NCI-H510A (cell line): Measurements from ENCODE around the gene BEND3.
A peak's percentile ranks its signal among the peaks of the same experiment; 100 is the strongest.
"Not testable (repeated sequence)": the region's sequence is repeated elsewhere in the genome, so short reads cannot be mapped to it uniquely, and the experiment has no call there.

Experiments used
- DNase-seq: peaks from one replicate; lab custom pipeline; 2025; lab: John Stamatoyannopoulos, UW

BEND3 gene

DNA sequence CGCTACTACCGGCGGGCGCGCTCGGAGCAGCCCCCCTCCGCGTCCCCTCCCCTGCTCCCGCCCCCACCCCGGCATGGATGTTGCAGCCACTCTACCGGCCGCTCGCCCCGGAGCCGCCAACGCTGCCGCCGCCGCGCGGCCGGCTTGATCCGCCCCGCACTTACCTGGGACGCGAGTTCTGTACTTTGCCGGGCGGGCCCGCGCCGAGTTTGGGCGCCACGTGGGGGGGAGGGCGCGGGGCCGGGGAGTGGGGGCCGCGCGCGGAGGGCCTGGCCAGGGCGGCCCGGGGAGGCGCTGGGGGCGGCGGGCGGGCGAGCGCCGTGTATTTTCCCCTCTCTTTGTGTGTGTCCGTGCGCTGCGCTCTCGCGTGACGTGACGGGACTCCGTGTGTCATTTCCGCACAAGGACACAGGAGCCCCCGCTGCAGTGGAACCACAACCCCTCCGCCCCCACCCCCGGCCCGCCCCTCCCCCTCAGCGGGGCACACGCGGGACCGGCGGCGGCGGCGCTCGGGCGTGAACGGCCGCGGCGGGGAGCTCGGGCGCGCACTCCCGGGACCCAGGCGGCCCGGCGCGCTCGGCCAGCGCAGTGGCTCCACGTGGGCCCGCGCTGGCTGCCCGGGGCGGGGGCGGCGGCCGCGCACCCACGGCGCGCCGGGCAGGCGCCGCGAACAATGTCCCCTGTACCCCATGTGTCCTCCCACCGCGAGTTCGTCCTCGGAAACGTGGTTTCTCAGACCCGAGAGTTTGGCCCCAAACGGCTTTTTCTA lies at the start of gene BEND3:
BEND3 (minus strand) TSS at position 590 of the 769 bp plus-strand sequence. CDS start 16,230 bp downstream, outside the sequence.
- no peak for DNase-seq

DNA sequence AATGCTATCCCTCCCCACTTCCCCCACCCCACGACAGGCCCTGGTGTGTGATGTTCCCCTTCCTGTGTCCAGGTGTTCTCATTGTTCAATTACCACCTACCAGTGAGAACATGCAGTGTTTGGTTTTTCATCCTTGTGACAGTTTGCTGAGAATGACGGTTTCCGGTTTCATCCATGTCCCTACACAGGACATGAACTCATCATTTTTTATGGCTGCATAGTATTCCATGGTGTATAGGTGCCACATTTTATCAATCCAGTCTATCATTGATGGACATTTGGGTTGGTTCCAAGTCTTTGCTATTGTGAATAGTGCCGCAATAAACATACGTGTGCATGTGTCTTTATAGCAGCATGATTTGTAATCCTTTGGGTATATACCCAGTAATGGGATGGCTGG lies 49.0 kb upstream of the BEND3 start:
- DNase-seq: not testable (repeated sequence)

DNA sequence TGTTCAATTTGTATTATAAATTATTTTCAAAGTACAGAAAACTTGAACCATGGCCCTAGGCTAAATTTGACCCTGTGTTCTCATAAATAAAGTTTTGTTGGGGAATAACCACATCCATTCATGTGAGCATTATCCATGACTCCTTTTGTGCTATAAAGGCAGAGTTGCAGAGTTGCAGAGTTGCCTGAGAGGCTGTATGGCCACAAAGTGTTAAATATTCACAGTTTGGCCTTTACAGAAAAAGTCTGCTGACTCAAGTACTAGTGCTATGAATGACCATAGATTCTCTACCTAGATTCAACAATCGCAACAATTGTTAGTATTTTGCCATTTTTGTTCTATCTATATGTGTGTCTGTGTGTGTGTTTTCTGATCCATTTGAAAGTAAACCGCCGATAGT lies 46.2 kb upstream of the BEND3 start:
- DNase-seq: no peak

DNA sequence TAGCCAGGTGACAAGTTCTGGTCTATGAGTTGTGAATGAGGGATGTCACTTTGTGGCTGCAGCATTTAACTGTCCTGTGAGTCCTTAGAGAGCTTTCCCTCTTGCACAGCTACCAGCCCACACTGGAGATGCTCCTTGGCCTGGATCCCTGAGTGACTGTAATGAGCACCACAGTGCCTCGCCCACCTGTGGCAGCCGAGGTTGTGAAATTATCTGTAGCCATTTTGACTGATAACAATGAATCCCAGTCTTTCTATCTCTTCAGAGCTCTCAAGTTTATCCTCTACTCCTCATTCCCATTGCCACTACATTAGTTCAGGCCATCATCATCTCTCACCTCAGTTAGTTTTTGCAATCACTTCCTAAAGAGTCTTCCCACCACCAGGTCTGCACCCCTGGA lies 41.3 kb upstream of the BEND3 start:
- no peak for DNase-seq

DNA sequence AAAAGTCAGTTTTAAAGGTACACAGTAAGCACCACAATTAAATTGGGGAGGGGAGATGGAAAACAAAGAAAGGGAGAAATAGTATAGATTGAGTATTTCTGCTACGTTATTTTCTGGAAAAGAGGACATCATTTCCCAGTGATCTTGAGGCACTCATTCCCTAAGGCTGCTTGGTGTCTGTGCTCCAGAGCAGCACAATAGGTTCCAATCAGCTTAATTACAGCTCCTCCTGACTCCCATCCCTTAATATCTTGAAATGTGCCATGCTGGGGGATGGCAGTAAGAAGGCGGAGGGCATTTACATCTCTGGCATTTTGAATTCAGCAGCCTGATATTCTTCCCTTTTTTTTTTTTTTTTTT lies 39.5 kb upstream of the BEND3 start:
- no peak for DNase-seq

DNA sequence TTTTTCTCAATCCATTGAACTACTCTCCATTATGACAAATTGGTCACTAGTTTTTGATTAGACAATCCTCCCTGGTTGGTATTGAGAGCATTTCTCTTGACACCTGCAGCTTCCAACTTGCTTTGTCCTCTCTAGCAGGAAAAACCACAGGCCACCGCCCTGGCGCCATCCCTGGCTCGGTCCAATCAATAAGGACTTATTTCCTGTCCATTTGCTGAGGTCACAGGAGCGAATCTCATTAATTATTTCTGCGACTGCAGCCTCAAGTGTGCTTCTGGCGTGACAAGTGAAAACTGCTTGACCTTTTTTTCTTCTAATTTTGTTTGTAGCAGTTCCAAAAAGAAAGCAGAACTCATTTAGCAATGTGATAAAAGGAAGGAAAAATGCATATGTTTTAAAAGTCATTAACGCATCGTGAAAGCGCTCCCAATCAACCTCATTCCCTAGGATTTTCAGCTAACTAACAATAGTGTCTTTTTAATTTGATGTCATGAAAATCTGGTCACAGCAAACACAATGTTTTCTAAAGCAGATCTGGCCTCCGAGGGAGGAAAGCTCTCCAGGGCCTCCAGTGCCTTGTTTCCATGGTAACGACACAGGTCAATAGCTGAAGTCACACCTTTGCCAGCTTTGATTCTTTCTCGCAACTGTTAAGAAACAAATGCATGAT lies 39.0 kb upstream of the BEND3 start:
- peak; percentile 49 for DNase-seq

DNA sequence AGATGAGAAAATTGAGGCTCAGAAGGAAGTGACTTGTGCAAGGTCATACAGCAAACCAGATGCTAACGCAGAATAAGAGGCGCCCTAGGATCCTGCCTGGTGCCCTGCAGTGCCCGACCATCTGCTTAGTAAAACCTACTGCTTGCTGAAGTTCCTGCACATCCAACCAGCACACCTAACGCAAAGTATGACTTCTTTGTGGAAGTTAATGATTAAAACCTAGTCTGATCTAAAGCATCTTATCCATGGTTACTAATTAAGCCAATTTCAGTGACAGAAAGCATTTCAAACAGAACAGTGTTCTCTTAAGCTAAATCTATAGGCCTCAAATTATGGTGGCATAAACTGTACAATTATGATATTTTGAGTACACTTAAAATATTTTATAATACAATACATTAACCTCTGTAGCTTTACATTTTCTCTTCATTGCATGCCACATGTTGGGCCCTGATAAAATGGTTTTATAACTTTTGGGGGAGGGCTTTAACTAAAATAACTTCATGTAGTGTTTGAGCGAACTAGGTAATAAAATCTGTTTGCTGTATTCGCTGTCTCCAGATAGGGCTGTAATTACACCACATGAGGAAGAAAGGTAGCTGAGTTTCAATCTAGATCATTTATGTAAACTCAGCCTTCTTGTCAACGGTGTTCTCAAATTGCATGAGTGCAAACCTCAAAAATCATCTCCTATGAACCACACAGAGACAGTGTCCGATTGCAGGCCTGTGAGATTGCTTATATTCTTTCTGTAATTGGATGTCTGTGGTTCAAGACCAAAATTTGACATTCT lies 37.5 kb upstream of the BEND3 start:
- no peak for DNase-seq

DNA sequence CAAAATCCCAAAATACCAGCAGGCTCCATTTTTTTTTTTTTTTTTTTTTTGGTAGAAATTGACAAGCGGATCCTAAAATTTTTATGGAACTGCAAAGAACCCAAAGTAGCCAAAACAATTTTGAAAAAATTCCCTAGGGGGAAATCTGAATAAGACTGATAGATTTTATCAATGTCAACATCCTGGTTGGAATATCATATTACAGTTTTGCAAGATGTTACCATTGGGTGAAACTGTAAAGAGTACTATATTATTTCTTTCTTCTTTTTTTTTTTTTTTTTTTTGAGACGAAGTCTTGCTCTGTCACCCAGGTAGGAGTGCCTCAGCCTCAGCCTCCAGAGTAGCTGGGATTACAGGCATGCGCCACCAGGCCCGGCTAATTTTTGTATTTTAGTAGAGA lies 29.4 kb upstream of the BEND3 start:
- no peak for DNase-seq

DNA sequence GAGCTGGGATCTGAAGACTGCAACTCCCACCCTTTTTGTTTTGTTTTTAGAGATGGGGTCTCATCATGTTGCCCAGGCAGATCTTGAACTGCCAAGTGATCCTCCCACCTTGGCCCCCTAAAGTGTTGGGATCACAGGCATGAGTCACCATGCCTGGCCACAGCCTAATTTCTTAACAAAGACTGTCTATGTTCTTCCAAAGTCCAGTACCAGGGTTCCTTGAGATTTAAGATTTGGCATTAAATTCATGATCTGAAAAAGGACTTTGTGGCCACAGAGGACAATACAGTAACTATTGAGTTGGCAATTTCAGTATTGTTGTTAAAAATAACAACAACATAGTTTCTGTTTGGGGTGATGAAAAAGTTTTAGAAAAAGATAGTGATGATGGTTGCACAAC lies 28.7 kb upstream of the BEND3 start:
- DNase-seq: no peak

DNA sequence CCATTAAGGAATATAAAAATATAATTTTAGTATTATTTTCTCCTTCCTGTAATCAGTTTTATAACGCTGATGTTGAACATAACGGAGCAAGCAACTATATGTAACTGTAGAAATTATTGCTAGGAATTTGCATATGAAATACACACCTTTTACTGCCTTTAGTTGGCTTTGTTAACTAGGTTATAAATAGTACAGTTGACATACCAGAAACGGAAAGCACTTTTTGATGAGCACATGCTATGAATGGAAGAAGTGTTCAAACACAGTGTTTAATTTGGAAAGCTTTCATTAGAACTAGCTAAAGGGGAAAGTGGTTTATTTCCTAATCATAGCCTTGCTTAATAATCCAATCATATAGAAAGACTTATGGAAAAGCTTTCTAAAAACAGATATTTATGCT lies 25.3 kb upstream of the BEND3 start:
- DNase-seq: no peak

DNA sequence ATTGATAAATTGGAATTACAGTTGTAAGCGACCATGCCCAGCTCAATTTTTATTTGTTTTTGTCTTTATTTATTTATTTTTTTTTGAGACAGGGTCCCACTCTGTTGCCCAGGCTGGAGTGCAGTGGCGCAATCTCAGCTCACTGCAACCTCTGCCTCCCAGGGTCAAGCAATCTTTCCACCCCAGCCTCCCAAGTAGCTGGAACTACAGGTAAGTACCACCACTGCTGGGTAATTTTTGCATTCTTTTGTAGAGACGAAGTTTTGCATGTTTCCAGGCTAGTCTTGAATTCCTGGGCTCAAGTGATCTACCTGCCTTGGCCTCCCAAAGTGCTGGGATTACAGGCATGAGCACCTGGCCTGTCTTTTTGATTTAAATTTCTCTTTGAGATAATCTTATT lies 21.0 kb upstream of the BEND3 start:
- not testable (repeated sequence) for DNase-seq

DNA sequence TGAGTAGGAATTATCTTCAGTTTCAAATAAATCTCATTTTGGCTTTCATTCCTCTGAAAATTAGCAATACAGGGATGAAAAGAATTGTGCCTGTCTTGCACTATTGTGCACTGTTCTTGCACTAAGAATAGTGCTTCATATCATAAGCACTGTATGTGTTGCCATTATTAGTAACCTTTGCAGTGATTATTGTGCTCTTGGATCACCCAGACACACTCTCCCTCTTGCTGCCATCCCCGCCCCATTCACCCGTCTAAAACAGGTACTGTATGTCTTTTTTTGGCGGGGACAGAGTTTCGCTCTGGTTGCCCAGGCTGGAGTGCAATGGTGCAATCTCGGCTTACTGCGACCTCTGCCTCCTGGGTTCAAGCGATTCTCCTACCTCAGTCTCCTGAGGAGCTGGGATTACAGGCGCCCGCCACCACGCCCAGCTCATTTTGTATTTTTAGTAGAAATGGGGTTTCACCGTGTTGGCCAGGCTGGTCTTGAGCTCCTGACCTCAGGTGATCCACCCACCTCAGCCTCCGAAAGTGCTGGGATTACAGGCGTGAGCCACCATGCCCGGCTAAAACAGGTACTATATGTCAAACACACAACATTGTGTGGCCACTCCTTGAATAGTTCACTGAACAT lies 19.8 kb upstream of the BEND3 start:
- not testable (repeated sequence) for DNase-seq

DNA sequence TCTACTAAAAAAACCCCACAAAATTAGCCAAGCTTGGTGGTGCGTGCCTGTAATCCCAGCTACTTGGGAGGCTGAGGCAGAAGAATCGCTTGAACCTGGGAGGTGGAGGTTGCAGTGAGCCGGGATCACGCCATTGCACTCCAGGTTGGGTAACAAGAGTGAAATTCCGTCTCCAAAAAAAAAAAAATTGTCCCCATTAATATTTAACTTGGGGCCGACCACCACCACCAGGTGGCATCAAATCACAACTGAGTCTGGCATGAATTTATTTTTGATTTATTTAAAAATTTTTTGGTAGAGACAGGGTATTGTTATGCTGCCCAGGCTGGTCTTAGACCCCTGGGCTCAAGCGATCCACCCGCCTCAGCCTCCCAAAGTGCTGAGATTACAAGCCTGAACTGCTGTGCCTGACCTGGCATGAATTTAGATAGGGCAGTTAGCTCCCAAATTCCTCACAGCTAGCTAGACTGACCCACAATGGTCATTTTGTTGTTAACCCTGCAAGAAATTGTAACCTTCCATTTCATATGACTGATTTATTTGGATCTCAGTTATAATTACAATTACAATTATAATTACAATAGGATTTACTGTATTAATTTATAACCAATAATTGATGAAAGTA lies 17.1 kb upstream of the BEND3 start:
- DNase-seq: no peak

DNA sequence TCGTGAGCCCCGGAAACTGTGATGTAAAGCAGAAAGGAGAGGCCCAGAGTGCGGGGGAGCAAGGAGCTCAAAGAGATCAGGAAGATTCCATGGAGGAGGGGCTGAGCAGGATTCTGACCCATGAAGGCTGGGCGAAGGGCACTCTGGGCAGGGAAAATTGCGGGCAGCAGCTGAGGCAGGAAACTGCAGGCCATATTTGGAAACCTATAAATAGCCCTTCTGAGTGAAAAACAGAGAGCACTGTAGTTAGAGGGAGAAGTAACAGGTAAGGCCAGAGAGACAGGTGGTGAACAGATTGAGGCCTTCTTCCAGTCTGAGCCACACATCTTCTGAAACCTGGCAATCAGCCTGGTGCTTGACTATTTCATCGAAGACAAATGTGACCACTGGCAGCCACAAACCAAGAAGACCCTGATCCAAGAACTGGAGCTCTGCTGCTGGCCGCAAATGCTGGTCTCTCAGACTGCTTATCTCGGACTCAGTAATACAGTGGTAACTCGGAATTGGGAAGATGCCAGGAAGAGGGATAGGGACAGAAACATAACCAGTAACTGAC lies 14.1 kb upstream of the BEND3 start:
- DNase-seq: no peak

DNA sequence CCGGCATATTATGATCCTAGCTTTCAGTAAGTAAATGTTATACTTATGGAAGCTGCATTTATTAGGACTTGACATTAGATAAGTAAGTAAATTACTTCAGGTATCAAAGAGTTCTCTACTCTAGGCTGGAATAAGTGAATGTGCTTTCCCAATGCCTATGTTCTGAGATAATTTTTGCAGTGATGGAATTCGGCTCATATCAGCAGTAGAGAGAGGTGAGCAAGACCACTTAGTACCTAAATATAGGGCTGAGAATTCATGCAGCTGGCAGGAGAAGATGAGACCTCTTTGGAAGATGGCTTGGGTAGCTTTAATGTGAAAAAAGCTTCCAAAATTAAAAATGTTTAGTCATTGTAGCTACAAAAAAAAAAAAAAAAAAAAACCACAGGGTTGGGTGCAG lies 13.3 kb upstream of the BEND3 start:
- DNase-seq: no peak

DNA sequence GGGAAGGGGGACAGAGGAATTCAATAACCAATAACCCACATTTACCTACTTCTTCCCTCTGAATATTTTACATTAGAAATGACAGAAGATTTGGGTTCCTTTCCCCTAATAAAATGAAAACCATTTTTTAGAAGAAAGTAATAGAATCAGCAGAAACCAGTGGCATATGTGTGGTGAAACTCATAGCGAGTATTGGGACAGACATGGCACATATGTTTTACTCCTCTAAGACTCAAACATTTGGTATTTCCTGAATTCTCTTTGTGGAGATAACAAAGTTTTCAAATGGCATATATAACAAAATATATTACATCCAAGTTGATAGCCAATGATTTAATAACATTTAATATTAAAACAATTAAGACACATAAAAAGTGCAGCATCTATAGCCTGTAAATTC lies 12.9 kb upstream of the BEND3 start:
- no peak for DNase-seq

DNA sequence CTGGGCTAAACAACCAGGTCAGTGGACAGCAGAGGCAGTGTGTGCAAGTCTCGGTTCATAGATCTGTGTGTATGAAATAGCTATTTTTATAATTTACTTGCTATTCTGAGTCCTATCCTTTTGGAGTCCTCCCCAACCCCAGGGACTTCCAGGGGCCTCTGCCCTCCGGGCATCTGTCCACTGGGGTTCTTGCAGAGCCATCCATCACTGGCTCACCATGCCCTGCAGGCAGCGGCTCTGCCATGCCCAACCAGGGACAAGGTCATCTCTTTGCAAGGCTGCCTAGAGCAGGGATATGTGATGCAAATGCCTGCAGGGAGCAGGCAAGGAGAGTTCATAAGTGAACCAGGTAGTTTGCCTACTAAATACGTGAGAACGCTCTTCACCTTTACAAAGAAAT lies 10.5 kb upstream of the BEND3 start:
- no peak for DNase-seq

DNA sequence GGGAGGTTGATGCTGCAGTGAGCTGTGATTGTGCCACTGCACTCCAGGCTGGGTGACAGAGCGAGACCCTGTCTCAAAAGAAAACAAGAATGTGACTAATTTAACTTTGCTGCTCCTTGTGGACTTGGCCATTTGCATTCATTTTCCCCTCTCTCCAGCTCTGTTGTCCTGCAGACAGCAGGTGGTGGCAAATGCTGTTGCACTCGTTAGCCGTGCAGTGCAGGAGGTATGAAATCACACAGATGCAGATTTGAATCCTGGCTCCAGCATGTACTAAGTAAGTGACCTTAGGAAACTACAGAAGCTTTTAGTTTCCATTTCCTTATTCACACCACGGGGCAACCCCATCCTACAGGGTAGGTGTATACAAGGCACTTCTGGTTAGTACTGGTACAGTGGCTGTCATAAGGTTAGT lies 9.6 kb upstream of the BEND3 start:
- DNase-seq: no peak

DNA sequence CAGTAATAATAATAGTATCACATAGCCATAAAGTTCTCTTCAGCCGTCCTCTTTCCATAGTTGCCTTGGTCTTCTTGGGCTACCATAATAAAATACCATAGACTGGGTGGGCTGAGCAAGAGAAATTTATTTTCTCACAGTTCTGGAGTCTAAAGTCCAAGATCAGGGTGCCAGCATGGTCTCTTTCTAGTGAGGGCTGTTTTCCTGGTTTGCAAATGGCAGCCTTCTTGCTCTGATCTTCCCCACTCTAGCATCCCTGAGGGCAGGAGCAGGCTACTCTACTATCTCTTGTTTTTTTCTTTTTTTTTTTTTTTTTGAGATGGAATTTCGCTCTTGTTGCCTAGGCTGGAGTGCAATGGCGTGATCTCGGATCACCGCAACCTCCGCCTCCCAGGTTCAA lies 8.2 kb upstream of the BEND3 start:
- no peak for DNase-seq

DNA sequence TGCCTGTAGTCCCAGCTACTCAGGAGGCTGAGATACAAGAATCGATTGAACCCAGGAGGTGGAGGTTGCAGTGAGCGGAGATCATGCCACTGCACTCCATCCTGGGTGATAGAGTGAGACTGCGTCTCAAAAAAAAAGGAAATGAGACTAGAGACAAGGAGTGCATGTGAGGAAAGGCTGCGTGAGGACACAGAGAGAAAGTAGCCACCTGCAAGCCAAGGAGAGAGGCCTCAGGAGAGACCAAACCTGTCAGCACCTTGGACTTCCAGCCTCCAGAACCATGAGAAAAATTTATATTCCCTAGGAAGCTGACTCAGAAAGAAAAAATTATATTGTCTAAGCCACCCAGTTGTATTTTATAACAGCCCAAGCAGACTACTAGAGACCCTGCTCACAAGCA lies 7.4 kb upstream of the BEND3 start:
- DNase-seq: no peak

DNA sequence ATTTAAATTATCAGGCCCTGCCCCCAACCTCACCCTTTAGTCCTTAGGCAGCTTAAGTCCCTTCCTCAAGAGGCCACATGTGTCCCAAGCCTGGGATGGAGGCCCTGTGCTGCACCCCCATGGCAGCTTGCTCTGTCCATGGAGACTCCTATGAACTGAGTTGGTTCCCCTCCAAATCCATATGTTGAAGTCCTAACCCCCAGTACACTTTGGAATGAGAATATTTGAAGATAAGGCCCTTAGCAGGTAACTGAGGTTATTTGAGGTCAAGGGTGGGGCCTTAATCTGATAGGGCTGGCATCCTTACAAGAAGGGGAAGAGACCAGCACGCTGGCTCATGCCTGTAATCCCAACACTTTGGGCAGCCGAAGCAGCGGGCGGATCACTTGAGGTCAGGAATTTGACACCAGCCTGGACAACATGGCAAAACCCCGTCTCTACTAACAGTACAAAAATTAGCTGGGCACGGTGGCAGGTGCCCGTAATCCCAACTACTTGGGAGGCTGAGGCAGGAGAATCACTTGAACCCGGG lies 6.7 kb upstream of the BEND3 start:
- DNase-seq: no peak

DNA sequence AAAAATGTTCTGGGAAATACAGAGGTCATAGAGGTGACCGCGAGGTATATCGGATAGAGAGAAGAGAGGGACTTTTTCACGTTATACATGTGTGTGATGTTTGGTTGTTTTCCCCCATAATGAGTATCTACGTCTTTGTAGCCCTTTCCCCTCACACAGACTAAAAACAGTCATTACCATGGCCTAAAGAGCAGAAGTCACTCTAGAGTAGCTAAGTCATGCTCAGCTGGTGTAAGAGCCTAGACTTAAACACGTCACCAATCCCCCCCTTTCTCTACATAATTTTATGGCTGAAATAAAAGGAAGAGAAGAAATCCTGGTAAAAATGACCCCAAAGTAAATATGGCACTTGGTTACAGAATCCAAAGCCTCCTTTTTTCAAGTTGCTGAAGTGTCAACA lies 6.0 kb upstream of the BEND3 start:
- no peak for DNase-seq
